NOMO-1 treated with DMSO at 0.1 percent for 48 hours (cell line): Measurements from ENCODE around the gene SLX4IP.
"Not testable (repeated sequence)": the region's sequence is repeated elsewhere in the genome, so short reads cannot be mapped to it uniquely, and the experiment has no call there.

Source experiments
- DNase-seq: peaks from one replicate; lab custom pipeline; 2025; ENCODE audit not compliant: unreplicated experiment; lab: John Stamatoyannopoulos, UW

SLX4IP gene

DNA sequence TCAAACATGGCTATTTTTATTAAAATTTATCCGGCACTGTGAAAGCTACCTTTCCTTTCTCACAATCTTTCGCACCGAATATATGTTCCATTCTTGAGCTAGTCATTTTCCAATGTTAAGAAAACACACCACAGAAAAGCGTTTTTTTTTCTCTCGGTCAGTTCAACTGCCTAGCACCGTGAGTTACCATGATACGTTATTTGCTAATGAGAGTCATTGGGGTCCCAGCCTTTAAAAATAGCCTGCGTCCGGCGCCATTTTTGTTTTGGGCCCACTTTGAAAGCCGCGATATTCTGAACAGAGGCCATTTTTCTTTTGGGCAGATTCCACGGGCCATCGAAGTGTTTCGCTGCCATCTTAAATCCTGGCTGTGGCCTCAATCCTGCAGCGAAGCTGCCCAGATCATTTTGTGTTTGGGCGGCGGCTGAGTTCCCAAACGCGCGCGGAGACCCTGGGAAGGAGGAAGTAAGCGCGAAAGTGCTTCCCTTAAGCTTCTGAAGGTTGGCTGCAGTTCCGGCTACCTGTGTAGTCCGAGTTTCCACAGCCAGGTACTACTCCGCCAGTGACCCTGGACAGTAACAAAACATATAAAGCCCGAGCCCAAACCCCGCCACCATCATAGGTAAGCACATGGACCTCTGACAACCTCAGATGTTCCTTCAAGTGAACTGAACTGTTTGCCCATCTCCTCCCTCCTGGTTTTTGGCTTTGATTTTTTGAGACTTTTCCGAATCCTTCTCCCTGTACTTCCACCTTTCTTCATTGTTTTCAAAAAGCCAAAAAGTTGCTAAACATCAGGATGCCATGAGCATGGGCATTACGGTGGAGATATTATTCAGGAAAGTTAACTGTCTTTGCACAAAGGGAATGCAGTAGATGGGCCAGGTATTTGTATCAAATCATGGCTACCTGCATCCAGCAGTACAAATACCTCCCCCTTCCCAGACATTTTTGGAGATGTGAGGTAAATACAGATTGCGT is at the start of gene SLX4IP:
TSS of gene SLX4IP (plus strand) at position 474 of the 981 bp plus-strand sequence. CDS start 22,900 bp downstream, outside the sequence.
- peak; percentile 94 for DNase-seq

DNA sequence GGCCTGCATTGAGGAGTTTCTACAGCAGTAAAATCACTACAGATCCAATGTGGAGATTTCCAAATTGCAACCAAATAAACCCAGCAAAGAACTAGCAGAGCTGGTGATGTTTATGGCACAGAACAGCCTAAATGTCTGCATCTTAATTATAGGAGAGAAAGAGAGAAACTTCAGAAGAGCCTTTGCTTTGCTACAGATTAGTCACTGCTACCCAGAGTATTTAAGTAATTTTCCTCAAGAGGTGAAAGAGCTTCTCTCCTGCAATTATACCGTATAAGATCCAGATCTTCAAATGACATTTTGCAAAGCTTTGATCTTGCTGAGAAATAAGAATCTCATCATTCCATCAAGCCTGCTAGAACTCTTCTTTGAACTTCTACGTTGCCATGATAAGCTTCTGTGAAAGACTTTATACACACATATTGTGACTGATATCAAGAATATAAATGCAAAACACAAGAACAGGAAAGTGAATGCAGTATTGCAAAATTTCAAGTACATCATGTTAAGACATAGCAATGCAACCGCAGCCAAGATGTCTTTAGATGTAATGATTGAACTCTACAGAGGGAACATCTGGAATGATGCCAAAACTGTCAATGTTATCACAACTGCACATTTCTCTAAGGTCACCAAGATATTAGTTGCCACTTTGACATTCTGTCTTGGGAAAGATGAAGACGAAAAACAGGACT is 49.1 kb upstream of the SLX4IP start:
- DNase-seq, result no peak

DNA sequence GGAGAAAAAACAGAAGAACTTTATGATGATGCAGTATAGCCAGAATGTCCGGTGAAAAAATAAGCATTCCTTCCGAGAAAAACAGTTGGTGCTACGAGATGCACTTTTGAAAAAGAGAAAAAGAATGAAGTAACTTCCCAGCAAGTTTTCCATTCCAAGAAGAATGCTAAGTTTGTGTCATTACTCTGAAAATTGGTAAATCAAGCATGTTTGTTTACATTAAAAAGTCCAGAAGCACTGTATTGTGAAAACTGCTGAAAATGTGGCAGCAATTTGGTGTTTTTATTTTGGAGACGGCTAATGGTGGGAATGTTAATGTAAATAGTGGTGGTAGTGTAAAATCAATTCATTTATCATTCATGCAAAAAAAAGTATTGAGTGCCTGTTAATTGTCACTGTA is 47.4 kb upstream of the SLX4IP start:
- no peak for DNase-seq

DNA sequence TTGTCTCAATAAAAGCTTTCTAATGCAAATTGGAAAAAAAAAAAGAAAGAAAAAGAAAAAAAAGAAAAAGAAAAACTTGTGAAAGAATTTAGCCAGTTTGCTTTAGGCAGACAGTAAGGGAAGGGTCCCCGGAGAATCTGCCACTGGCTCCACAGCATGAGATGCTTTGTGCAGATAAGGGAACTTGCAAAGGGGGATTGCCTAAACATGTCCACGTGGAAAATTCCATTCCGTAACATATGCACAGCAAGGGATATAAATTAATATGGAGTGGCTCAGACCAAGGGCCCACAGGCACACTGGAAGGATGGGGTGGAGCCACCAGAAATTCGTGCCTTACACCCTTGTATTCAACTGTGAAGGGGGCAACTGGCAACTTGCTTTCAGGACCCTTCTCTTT is 46.5 kb upstream of the SLX4IP start:
- no peak for DNase-seq

DNA sequence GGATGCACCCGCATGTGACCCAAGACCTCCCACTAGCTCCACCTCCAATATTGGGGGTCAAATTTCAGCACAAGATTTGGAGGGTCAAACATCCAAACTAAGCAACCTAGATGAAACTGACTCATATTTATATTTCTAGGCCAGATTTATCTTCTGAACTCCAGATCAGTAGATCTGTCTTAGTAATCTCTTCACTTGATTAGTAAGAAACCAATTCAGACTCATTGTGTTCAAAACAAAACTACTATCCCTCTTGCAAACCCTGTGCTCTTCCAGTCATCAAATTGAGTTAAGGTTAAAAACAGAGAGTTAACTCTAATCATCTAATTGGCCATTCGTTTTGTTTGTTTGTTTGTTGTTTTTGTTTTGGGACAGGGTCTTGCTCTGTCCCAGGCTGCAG is 44.4 kb upstream of the SLX4IP start:
- no peak for DNase-seq

DNA sequence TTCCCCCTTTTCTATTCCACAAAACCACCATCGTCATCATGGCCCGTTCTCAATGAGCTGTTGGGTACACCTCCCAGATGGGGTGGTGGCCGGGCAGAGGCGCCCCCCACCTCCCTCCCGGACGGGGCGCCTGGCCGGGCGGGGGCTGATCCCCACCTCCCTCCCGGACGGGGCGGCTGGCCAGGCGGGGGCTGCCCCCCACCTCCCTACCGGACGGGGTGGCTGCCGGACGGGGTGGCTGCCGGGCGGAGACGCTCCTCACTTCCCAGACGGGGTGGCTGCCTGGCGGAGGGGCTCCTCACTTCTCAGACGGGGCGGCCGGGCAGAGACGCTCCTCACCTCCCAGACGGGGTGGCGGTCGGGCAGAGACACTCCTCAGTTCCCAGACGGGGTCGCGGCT is 40.4 kb upstream of the SLX4IP start:
- not testable (repeated sequence) for DNase-seq

DNA sequence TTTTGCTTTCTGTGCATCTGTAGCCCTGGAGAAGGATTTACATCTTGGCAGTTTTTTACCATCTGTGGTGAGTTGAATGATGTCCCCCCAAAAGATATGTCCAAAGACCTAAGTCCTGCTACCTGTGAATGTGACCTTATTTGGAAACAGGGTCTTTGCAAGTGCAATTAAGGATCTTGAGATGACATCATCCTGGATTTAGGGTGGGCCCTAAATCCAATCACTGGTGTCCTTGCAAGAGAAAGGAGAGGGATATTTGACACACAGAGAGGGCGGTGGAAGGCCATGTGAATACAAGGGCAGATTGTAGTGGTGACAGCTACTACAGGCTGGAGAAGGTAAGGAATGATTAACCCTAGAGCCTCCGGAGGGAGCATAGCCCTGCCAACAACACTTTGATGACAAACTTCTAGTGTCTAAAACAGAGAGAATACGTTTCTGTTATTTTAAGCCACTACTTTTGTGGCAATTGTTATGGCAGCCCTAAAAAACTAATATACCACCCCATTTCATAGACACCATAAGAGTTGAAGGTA is 36.2 kb upstream of the SLX4IP start:
- DNase-seq, result no peak

DNA sequence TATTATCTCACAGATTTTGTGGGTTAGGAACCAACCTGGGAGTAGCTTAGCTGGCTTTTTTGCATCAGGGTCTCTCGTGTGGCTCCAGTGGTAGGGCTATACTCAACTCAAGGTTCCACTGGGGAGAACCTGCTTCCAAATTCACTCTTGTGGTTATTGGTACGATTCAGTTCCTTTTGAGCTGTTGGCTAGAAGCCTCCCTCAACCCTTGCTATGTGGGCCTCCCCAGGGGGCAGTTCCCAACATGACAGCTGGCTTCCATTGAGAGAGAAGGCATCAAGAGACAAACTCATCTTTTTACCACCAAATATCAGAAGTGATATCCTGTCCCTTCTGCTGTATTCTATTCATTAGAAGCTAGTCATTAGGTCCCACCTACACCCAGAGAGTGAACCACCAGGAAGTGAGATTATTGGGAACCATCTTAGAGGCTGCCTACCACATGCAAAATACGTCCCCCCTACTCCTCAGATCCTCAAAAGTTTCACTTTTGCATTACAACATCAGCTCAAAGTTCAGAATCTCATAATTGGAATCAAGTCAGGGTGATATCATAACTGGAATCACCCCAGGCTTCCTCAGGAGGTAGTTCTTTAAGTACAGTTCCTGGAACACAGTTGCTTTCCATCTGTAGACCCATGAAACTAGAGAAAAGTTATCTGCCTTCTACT is 32.0 kb upstream of the SLX4IP start:
- DNase-seq, result no peak

DNA sequence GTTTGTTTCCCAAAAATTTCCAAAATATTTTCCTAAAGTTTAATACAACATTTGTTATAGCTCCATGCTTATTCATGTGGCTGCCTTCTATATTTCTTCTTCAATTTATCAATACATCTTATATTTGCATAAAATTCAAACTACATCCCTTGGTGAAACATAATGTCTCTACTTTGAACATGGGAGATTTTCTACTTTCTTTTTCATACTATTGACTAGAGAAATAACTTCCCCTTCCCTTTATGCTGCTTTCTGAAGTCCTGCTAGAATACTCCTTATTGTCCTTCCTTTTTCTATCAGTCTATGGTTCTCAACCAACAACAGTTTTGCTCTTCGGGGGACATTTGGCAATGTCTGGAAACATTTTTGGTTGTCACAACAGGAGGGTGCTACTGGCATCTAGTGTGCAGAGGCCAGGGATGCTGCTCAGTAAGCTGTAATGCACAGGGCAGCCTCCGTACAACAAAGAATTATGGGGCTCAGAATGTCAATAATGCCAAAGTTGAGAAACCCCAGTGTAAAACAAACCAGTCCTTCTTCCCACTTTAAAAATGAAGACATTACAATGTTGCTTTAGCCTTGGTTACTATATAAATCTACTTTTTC is 31.0 kb upstream of the SLX4IP start:
- DNase-seq, result peak; percentile 52

DNA sequence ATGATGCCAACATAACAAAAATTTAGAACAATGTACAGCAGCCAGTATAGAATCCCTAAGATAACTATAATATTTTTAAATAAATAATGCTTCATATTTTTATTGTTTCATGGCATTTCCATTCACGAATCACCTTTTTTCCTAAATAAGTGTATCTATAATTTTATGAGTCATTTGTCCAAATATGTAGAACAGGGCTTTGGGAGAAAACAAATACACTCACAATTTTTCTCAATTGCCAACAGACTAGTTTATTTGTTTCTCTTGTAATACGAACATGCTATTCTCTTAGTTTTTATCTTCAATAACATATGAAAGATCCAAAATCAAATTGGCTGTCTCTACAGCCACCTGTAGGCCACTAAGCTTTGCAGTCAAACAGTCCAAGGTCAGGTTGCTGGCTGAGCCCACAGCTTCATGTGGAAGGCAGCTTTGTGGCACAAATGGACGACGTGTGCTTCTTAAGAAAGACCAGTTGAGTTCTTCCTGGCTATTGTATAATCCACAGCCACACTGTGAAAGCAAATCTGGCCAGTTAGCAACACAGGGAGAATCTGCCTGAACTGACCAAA is 30.1 kb upstream of the SLX4IP start:
- no peak for DNase-seq

DNA sequence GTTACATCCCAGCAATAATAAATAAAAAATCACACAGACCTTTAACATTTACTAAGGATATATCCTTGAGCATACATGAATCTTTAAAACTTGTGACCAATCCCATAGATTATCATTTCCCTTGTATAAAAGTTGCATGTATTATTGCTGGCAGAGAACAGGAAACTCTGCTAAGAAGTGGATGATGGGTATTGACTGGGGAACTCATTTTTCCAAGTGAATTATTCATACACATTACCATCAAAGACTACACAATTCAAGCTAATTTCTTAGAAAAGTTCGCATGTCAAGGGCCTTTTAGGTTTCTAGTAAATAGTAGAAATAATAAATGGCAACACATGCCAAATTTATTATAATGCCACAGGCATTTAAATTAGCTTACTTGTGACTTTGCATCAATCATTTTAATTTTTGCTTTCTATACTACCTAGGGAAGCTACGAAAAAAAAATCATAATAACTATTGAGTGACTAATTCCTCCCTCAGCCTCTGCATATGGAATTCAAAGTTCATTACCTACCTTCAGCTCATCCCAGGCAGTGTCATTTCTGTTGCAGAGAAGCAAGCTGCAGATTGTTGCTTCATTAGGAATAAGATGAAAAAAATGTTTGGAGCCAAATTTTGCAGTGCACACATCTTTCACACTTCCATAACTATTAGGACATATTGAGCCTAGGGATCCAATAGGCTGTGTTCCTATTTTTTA is 26.8 kb upstream of the SLX4IP start:
- no peak for DNase-seq

DNA sequence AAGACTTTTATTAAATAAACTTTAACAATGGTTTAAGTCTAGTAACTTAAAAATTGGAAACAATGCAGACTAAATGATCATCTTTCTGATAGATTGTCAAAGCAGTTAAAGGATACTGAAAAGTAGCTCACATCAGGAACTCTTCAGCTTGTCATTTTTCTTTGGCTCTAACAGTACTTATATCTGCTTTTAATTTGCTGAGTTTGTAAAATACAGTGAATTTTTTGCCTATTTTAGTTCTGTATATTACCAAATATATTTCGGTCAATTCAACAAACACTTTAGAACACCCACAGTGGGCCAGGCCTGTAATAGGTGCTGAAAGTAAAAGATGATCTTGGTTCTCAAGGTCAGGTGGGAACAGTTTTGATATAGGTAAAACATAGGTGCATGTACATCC is 23.4 kb upstream of the SLX4IP start:
- no peak for DNase-seq

DNA sequence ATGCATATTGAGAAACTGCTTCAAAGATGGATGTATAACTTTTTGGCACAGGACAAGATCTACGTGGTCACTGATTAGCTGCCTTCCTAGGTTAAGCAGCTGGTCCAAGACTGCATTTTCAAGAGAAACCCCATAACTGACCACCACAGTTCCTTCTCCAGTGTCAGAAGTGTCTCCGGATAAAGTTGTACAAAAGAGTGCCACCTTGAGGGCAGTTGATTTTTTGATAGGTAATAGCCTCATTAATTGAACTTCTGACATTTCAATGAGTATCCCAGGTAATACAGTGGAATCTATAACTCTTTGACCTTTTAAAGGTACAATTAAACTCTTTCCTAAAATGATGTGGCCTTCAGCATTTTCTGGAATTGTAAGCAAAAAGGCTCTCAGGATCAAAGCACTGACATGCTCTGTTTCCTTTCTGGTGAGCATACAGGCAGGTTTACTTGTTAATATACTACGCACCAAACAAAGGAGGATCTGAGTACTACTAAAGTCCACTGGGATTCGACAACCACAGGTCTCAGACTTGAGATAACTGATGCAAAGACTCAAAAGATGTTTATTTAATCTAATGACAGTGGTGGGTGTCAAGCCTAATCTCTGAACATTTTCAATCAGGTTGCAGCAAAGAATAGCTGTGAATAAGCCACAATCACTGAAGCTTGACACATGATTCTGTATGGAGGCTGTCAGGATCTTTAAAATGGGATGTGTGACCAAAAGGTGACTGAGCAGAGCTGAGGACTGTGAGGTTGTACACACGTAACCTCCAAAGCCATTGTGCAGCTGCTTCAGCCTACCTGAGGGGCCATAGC is 22.3 kb upstream of the SLX4IP start:
- no peak for DNase-seq

DNA sequence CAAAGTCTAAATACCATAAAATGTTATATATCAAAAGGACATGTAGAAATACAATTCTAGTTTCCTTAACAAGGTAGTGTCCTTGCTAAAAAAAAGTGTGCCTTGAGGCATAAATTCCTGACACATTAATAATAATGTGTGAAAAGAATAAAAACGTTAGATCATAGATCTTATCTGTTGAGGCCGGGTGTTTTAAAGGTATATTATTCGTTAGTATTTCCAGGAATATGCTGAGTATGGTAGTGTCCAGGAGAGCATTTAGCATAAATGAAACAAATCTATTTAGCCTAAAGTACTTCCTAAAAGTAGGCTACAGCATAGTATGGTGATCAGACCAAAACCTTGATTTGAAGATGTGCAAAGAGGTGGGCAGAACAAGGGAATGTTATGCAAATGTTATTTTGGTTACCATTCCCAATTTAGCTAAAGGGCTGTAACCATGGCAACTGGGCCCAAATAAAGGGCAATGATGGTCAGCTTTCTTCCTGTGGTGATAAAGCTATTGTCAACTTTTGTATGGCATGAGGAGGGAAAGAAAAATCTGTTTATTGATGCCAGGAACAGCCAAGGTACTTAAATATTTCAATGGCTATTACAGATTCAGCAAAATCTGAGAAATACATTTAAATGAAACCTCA is 20.0 kb upstream of the SLX4IP start:
- no peak for DNase-seq

DNA sequence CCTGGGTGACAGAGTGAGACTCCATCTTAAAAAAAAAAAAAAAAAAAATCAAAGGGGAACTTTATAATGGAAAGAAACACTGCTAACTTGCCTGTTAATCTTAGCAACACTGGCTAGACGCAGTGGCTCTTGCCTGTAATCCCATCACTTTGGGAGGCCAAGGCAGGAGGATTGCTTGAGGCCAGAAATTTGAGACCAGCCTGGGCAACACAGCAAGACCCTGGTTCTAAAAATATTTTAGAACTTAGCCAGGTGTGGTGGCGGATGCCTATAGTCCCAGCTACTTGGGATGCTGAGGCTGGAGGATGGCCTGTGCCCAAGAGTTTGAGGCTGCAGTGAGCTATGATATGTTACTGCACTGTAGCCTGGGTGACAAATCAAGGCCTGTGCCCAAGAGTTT is 17.9 kb upstream of the SLX4IP start:
- not testable (repeated sequence) for DNase-seq

DNA sequence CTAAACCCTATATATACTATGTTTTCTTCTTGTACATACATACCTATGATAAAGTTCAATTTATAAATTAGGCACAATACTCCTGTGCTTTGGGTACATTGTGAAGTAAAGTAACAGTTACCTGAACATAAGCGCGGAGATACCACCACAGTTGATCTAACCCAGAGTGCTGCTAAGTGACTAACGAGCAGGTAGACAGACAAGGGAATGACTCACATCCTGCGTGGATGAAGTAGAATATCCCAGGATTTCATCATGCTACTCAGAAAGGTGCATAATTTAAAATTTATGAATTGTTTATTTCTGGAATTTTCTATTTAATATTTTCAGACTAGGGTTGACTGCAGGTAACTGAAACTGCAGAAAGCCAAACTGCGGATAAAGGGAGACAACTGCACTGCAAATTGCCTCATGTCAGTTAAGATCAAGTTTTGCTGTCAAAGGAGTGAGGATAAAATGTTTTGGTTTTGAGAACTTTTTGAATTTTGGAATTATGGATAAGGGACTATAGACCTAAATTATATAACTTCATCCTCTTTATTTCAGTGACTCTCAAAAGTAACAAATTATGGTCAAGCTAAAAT is 15.5 kb upstream of the SLX4IP start:
- DNase-seq, result no peak

DNA sequence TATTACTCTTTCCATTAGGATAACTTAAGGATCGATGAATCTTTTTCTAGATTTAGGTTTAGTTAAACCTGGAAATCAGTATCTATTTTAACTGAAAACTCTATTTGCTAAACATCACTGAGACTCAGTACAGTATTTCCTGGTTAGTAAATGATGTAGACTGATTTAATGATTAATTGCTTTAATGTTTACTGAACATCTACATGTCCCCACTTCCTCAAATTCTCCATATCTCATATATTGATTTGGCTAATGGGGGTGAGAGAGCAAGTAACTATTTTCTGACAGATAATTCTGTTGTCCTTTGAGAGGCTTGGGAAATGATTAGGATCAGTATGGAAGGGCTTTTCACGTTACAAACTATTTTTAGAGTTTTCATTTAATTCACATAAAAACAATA is 11.4 kb upstream of the SLX4IP start:
- no peak for DNase-seq

DNA sequence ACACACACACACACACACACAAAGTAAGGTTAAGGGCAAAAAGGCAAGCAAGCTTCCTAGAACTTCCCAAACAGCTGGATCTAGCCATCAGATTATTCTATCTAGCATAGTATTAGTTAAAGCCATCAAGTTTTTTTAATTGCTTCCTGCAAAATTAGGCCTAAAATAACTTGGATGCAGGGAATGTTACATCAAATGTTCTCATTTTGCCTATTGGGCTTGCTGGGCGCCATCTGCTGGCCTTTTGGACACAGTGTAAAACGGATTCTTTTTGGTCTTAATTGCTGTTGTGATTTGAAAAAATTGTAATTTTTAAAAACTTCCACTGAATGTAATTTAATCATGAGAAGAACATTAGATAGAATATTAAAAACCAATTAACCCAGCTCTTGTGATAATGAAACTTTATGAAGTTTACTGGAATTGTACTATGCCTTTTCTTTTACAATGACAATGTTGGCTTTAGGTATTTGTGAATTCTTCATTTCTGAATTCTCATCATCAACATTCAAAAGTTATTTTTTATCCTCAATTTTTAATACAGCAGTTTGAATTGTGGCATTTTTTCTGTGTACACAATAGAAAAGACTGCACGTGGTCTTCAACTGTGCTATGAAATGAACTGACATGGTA is 7.9 kb upstream of the SLX4IP start:
- DNase-seq, result peak; percentile 24
